CD14-positive monocyte (primary cell): ENCODE measurements around the gene CHMP1B. TPM values are rescaled to one million over a fixed set of nuclear protein-coding genes. Genes with fewer than 3 reads are reported as not detected.

Source experiments
- DNase-seq, 3 donors: peaks; one replicate each; pipeline ENCODE4 v3.0.0-alpha.2; 2011 to 2022
- H2AFZ ChIP-seq: 2 replicates; pipeline ENCODE4 v1.6.0; 2012; ENCODE audit warnings: mild to moderate bottlenecking, low read depth, low read length, inconsistent platforms; ENCODE audit not compliant: insufficient read depth, poor library complexity, severe bottlenecking
- H3K27ac ChIP-seq, 2 donors: 1 replicate in 1 of 2; 2 replicates in 1 of 2; pipeline ENCODE4 v1.5.1; 2012 to 2013; ENCODE audit warnings: low read length in 2 of 2, control low read depth in 1 of 2, inconsistent platforms in 1 of 2, low read depth in 1 of 2, mild to moderate bottlenecking in 1 of 2
- H3K27me3 ChIP-seq, 2 donors: one replicate each; pipeline versions ENCODE4 v1.6.0 to v1.6.1; 2011 to 2013; ENCODE audit warnings: low read length in 2 of 2; ENCODE audit not compliant: control insufficient read depth in 2 of 2, insufficient read depth in 2 of 2
- H3K36me3 ChIP-seq, 2 donors: replicated peaks in 1 of 2; 1 replicate in 1 of 2; 2 replicates in 1 of 2; pipeline versions ENCODE4 v1.5.1 to v1.6.1; 2012 to 2013; ENCODE audit warnings: low read length in 2 of 2, control low read depth in 1 of 2, inconsistent platforms in 1 of 2, mild to moderate bottlenecking in 1 of 2; ENCODE audit not compliant: insufficient read depth in 2 of 2, control insufficient read depth in 1 of 2
- H3K4me1 ChIP-seq, 2 donors: 1 replicate in 1 of 2; 2 replicates in 1 of 2; pipeline versions ENCODE4 v1.5.1 to v1.6.1; 2012 to 2013; ENCODE audit warnings: low read length in 2 of 2, control low read depth in 1 of 2, inconsistent platforms in 1 of 2, mild to moderate bottlenecking in 1 of 2, moderate library complexity in 1 of 2; ENCODE audit not compliant: insufficient read depth in 2 of 2, control insufficient read depth in 1 of 2
- H3K4me2 ChIP-seq: replicated peaks from 2 replicates; pipeline ENCODE3; 2012; ENCODE audit warnings: low read length, moderate library complexity, mild to moderate bottlenecking; ENCODE audit not compliant: poor library complexity, severe bottlenecking; ENCODE audit errors: extremely low read depth
- H3K4me3 ChIP-seq, 3 experiments: fragments of 200-600 bp in 1 of 3; sonication (generic) in 1 of 3; replicated peaks in 1 of 3; 1 replicate in 2 of 3; 2 replicates in 1 of 3; pipeline ENCODE4 v1.5.1; 2011 to 2013; ENCODE audit warnings: low read length in 3 of 3, mild to moderate bottlenecking in 3 of 3, control low read depth in 2 of 3, low read depth in 2 of 3, inconsistent platforms in 1 of 3, moderate library complexity in 1 of 3
- H3K79me2 ChIP-seq: 2 replicates; pipeline ENCODE4 v1.6.0; 2012; ENCODE audit warnings: mild to moderate bottlenecking, control low read depth, inconsistent platforms, low read length, moderate library complexity; ENCODE audit not compliant: insufficient read depth
- H3K9ac ChIP-seq: 2 replicates; pipeline ENCODE4 v1.6.0; 2017; ENCODE audit warnings: low read length, mild to moderate bottlenecking; ENCODE audit not compliant: insufficient read depth, poor library complexity, severe bottlenecking
- H3K9me3 ChIP-seq, 2 donors: replicated peaks in 1 of 2; 1 replicate in 1 of 2; 2 replicates in 1 of 2; pipeline versions ENCODE4 v1.5.1 to v1.6.1; 2012 to 2013; ENCODE audit warnings: low read length in 2 of 2, control low read depth in 1 of 2; ENCODE audit not compliant: control insufficient read depth in 1 of 2, insufficient read depth in 1 of 2
- H4K20me1 ChIP-seq: 2 replicates; pipeline ENCODE4 v1.6.0; 2012; ENCODE audit warnings: mild to moderate bottlenecking, low read length, control low read depth, moderate library complexity; ENCODE audit not compliant: insufficient read depth
- H3K27ac Mint-ChIP-seq, 7 donors: one replicate each; pipeline ENCODE4 v1.8.0; 2020; ENCODE audit warnings: mild to moderate bottlenecking in 7 of 7, mixed read lengths in 7 of 7, moderate library complexity in 6 of 7, inconsistent platforms in 2 of 7
- H3K27me3 Mint-ChIP-seq, 3 donors: one replicate each; pipeline ENCODE4 v1.8.0; 2021 to 2022; ENCODE audit warnings: low read depth in 3 of 3, mild to moderate bottlenecking in 3 of 3, mixed read lengths in 3 of 3, moderate library complexity in 3 of 3, inconsistent platforms in 1 of 3
- H3K36me3 Mint-ChIP-seq, 2 donors: one replicate each; pipeline ENCODE4 v1.8.0; 2020; ENCODE audit warnings: mixed read lengths in 2 of 2, inconsistent platforms in 1 of 2, mild to moderate bottlenecking in 1 of 2
- H3K4me1 Mint-ChIP-seq: one replicate; pipeline ENCODE4 v1.8.0; 2020; ENCODE audit warnings: mild to moderate bottlenecking, mixed read lengths
- H3K4me3 Mint-ChIP-seq, 2 donors: one replicate each; pipeline ENCODE4 v1.8.0; 2020; ENCODE audit warnings: mild to moderate bottlenecking in 2 of 2, mixed read lengths in 2 of 2, moderate library complexity in 1 of 2
- H3K9me3 Mint-ChIP-seq, 7 donors: one replicate each; pipeline ENCODE4 v1.8.0; 2020 to 2022; ENCODE audit warnings: mixed read lengths in 7 of 7, mild to moderate bottlenecking in 6 of 7, moderate library complexity in 6 of 7, inconsistent platforms in 2 of 7
- CTCF ChIP-seq: fragments of 200-600 bp; IDR thresholded peaks from one replicate; pipeline ENCODE4 v1.8.0; 2022; ENCODE audit warnings: antibody characterized with exemption, mild to moderate bottlenecking
- WGBS: methylation state at CpG from one replicate; pipeline ENCODE4 v1.1.5; 2013; ENCODE audit warnings: missing lambda C conversion rate; ENCODE audit not compliant: insufficient coverage; 5-methylcytosine and 5-hydroxymethylcytosine counted together
- intact Hi-C, 2 donors: fragments of 100-400 bp; cut with micrococcal nuclease; formaldehyde crosslinking; loops; one replicate each; pipeline versions ENCODE4 v1.15.0 to v1.15.1; 2023
- polyA plus RNA-seq, 3 donors: library from polyadenylated mRNA; depleted of rRNA in 1 of 3; unstranded in 2 of 3; stranded (reverse) in 1 of 3; fragments of 300-500 nt in 2 of 3; fragments of >200 nt in 1 of 3; fragmentation: Illumina TruSeq in 2 of 3; gene quantifications; 1 replicate in 2 of 3; 2 replicates in 1 of 3; pipeline ENCODE4 v1.2.3, GENCODE V29; 2012 to 2021

The CHMP1B gene
- polyA plus RNA-seq, 3 donors = 95.2 to 182 (median 105) TPM

GRCh38 chr18:11807233-11807632 lies 44.0 kb upstream of the CHMP1B start:
- Histone ChIP-seq H4K20me1 (no peaks in the 10 kb centered on the region), H2AFZ (no peak overlapping the region), H3K4me2 (no peak overlapping the region), H3K36me3 (no peaks in the 10 kb centered on the region), H3K27me3 (peaks cover 0 to 3% of the 10 kb centered on the region in 2 donors), H3K9me3 (no peaks in the 10 kb centered on the region), H3K79me2 (no peaks in the 10 kb centered on the region), H3K9ac (no peak overlapping the region), H3K4me3 (no peak overlapping the region), H3K27ac (no peak overlapping the region), H3K4me1 (no peaks in the 10 kb centered on the region)
- no peak for TF ChIP-seq CTCF
- Mint-ChIP-seq H3K36me3 (no peaks in the 10 kb centered on the region), H3K4me3 (no peak overlapping the region), H3K9me3 (peaks cover 0 to 2% (median 0%) of the 10 kb centered on the region in 7 donors), H3K27me3 (peaks cover 5 to 19% (median 9%) of the 10 kb centered on the region in 3 donors), H3K27ac (no peak overlapping the region), H3K4me1 (no peaks in the 10 kb centered on the region)
- DNase-seq = no peak
- WGBS = 98% methylated on average over 5 of the region's 7 CpGs
- intact Hi-C loops = no loop called here

GRCh38 chr18:11808001-11808855 lies 43.0 kb upstream of the CHMP1B start:
- H3K27ac Mint-ChIP-seq = no peak overlapping the region
- H3K36me3 Mint-ChIP-seq = no peaks in the 10 kb centered on the region
- intact Hi-C loops = no loop called here
- H3K27ac ChIP-seq = no peak overlapping the region
- no peak overlapping the region for H3K4me3 Mint-ChIP-seq
- TF ChIP-seq CTCF = no peak
- 100% methylated on average over 4 of the region's 11 CpGs for WGBS
- peaks cover 0 to 3% of the 10 kb centered on the region in 2 donors for H3K27me3 ChIP-seq
- no peak overlapping the region for H2AFZ ChIP-seq
- H3K4me3 ChIP-seq = no peak overlapping the region
- H3K9me3 Mint-ChIP-seq = peaks cover 0 to 3% (median 0%) of the 10 kb centered on the region in 7 donors
- no peaks in the 10 kb centered on the region for H3K4me1 Mint-ChIP-seq
- no peak overlapping the region for H3K4me2 ChIP-seq
- H3K4me1 ChIP-seq = no peaks in the 10 kb centered on the region
- H3K9me3 ChIP-seq = no peaks in the 10 kb centered on the region
- no peaks in the 10 kb centered on the region for H4K20me1 ChIP-seq
- no peaks in the 10 kb centered on the region for H3K79me2 ChIP-seq
- no peaks in the 10 kb centered on the region for H3K36me3 ChIP-seq
- H3K9ac ChIP-seq = no peak overlapping the region
- H3K27me3 Mint-ChIP-seq = peaks cover 5 to 17% (median 7%) of the 10 kb centered on the region in 3 donors
- no peak for DNase-seq
